Karpas-422 (cell line): Measurements from ENCODE around the gene EBLN2. TPM values are rescaled to one million over a fixed set of nuclear protein-coding genes. Genes with fewer than 3 reads are reported as not detected.

Experiments used
- small RNA-seq: library from RNA; depleted of rRNA; stranded (forward); fragments of <200 nt; gene quantifications from one replicate; pipeline ENCODE3, GENCODE V24; 2014
- total RNA-seq: library from RNA; depleted of rRNA; stranded (reverse); fragments of >200 nt; shearing (Covaris generic); gene quantifications from 2 replicates; pipeline ENCODE4 v1.2.3, GENCODE V29; 2014; ENCODE audit warnings: low replicate concordance; rRNA removed

The EBLN2 gene
- total RNA-seq, 1 experiment from 2014 or later, result 5.2 TPM

Small RNA genes within 50 kb of the gene (small RNA-seq; reads per million reads assigned to genes)
- gene RNU2-64P, result 17.9 reads per million, percentile 96 among the genes with 10 or more reads in this experiment
- gene RNU6-557P, result not detected
- 0.67 reads per million, percentile 18 among the genes with 10 or more reads in this experiment for gene RNU7-19P

Other genes with a start within 250 kb of the EBLN2 start
- 11.5 and 22.3 TPM in 2 replicates for gene SHQ1, start 213.2 kb upstream of the EBLN2 start, total RNA-seq
- not detected in 2 replicates for gene GXYLT2, start 173.6 kb upstream of the EBLN2 start, total RNA-seq
- 39.3 and 61.5 TPM in 2 replicates for gene PPP4R2, start 64.8 kb upstream of the EBLN2 start, total RNA-seq